MCF 10A (cell line): ENCODE data around the gene CCDC59. TPM values are rescaled to one million over a fixed set of nuclear protein-coding genes. Genes with fewer than 3 reads are reported as not detected.

ENCODE experiments used
- BruUV-seq: library from RNA; stranded (reverse); fragments of 400-500 nt; replicated peaks from 2 replicates; lab custom pipeline; 2021; lab: Mats Ljungman, UMichigan
- CTCF ChIA-PET: fragments of 300-600 bp; sonication (Branson Sonifier 250); formaldehyde crosslinking; extraction: SDS; loops from one replicate; lab custom pipeline; 2021; ENCODE audit warnings: antibody characterized with exemption, inconsistent platforms; lab: Yijun Ruan, JAX
- POLR2A ChIA-PET: fragments of 300-600, 350-650 bp; sonication (Branson Sonifier 250); formaldehyde crosslinking; extraction: SDS; loops from one replicate; lab custom pipeline; 2020; ENCODE audit warnings: antibody characterized with exemption, inconsistent platforms; lab: Yijun Ruan, JAX
- DNase-seq: peaks from one replicate; pipeline ENCODE4 v3.0.0-alpha.2; 2018; ENCODE audit not compliant: unreplicated experiment
- H3K27ac Mint-ChIP-seq: one replicate; pipeline ENCODE4 v1.8.0; 2022; ENCODE audit warnings: mild to moderate bottlenecking, low read depth, mixed read lengths; ENCODE audit not compliant: unreplicated experiment
- H3K27me3 Mint-ChIP-seq: one replicate; pipeline ENCODE4 v1.8.0; 2022; ENCODE audit warnings: mixed read lengths; ENCODE audit not compliant: insufficient read depth, unreplicated experiment
- H3K36me3 Mint-ChIP-seq: one replicate; pipeline ENCODE4 v1.8.0; 2022; ENCODE audit warnings: mild to moderate bottlenecking, moderate library complexity, mixed read lengths; ENCODE audit not compliant: insufficient read depth, unreplicated experiment
- H3K4me1 Mint-ChIP-seq: one replicate; pipeline ENCODE4 v1.8.0; 2022; ENCODE audit warnings: mixed read lengths; ENCODE audit not compliant: insufficient read depth, unreplicated experiment
- H3K4me3 Mint-ChIP-seq: one replicate; pipeline ENCODE4 v1.8.0; 2022; ENCODE audit warnings: mild to moderate bottlenecking, moderate library complexity, mixed read lengths; ENCODE audit not compliant: unreplicated experiment
- H3K9me3 Mint-ChIP-seq: one replicate; pipeline ENCODE4 v1.8.0; 2022; ENCODE audit warnings: mixed read lengths; ENCODE audit not compliant: unreplicated experiment
- CTCF ChIP-seq: fragments of 200-600 bp; IDR thresholded peaks from one replicate; pipeline ENCODE4 v1.8.0; 2022; ENCODE audit warnings: antibody characterized with exemption, mild to moderate bottlenecking; ENCODE audit not compliant: unreplicated experiment
- intact Hi-C: fragments of 100-400 bp; cut with micrococcal nuclease; formaldehyde crosslinking; loops from 2 replicates; pipeline ENCODE4 v1.14.1; 2022
- total RNA-seq: library from RNA; stranded (reverse); gene quantifications from 2 replicates; pipeline ENCODE4 v1.2.3, GENCODE V29; 2022

CCDC59 gene
- total RNA-seq, 1 experiment from 2014 or later = 85.7 TPM

- intact Hi-C loops = loop anchor here (2.0 kb wide), 1 partner anchor 529 kb away; no protein-coding TSS in a partner anchor
- no peak overlapping the region for H3K27ac Mint-ChIP-seq
- H3K4me1 Mint-ChIP-seq = no peaks in the 10 kb centered on the region
- no peak for DNase-seq
- POLR2A ChIA-PET = no interaction called here
- BruUV-seq = no TSS peak
- H3K27me3 Mint-ChIP-seq = no peaks in the 10 kb centered on the region
- TF ChIP-seq CTCF = no peak
- H3K9me3 Mint-ChIP-seq = no peaks in the 10 kb centered on the region
- CTCF ChIA-PET = interaction anchor here (0.9 to 2.7 kb wide), 3 partner anchors 360 to 681 kb away, joined by 3 to 23 read pairs (median 3); no protein-coding TSS in a partner anchor
- H3K4me3 Mint-ChIP-seq = no peak overlapping the region
- H3K36me3 Mint-ChIP-seq = no peaks in the 10 kb centered on the region
Observed at GRCh38 chr12:82325540-82326336, 32.4 kb downstream of the CCDC59 start.

- H3K4me3 Mint-ChIP-seq = no peak overlapping the region
- ChIA-PET POLR2A (no interaction called here), CTCF (no interaction called here)
- DNase-seq = no peak
- H3K27me3 Mint-ChIP-seq = no peaks in the 10 kb centered on the region
- no peaks in the 10 kb centered on the region for H3K9me3 Mint-ChIP-seq
- no peaks in the 10 kb centered on the region for H3K36me3 Mint-ChIP-seq
- intact Hi-C loops = no loop called here
- BruUV-seq = no TSS peak
- no peak overlapping the region for H3K27ac Mint-ChIP-seq
- no peak for TF ChIP-seq CTCF
- peaks cover 6% of the 10 kb centered on the region for H3K4me1 Mint-ChIP-seq
Observed at GRCh38 chr12:82319276-82319675, 38.9 kb downstream of the CCDC59 start.

GRCh38 chr12:82314406-82314892, 43.7 kb downstream of the CCDC59 start:
- POLR2A ChIA-PET = no interaction called here
- CTCF ChIA-PET = interaction anchor here (0.6 kb wide), 1 partner anchor 686 kb away, joined by 5 read pairs; no protein-coding TSS in a partner anchor
- H3K27ac Mint-ChIP-seq = peak overlapping the region; percentile 27
- intact Hi-C loops = no loop called here
- peaks cover 14% of the 10 kb centered on the region for H3K4me1 Mint-ChIP-seq
- H3K36me3 Mint-ChIP-seq = no peaks in the 10 kb centered on the region
- peaks cover 7% of the 10 kb centered on the region for H3K9me3 Mint-ChIP-seq
- H3K27me3 Mint-ChIP-seq = no peaks in the 10 kb centered on the region
- TF ChIP-seq CTCF = no peak
- DNase-seq = peak; percentile 57
- no TSS peak for BruUV-seq
- H3K4me3 Mint-ChIP-seq = no peak overlapping the region

Other genes with a start within 250 kb of the CCDC59 start
- gene METTL25, start 142 bp upstream of the CCDC59 start, total RNA-seq = 3.4 and 4.1 TPM in 2 replicates